NCI-H748 (cell line): ENCODE measurements around the gene FAM163B.
A peak's percentile ranks its signal among the peaks of the same experiment; 100 is the strongest.
"Not testable (repeated sequence)": the region's sequence is repeated elsewhere in the genome, so short reads cannot be mapped to it uniquely, and the experiment has no call there.

Source experiments
- DNase-seq: peaks from one replicate; lab custom pipeline; 2025; ENCODE audit not compliant: unreplicated experiment; lab: John Stamatoyannopoulos, UW

The FAM163B gene

DNA sequence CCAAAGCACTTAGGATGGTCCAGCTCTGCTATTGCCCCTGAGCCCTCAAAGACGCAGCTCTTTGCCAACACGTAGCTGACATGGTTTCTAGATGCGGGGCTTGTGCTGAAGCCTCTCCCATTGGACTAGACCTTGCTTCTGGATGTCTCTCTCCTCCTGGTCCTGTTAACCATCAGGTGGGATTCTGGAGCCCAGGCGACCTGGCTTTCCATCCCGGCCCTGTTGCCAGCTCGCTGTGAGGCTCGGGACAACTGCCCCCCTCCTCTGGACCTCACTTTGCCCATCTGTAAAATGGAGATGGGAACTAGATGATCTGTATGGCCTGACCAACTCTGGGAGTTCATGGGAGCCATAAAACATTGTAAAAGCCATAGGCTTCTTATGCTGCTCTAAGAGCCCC lies 31.0 kb upstream of the FAM163B start:
- no peak for DNase-seq

DNA sequence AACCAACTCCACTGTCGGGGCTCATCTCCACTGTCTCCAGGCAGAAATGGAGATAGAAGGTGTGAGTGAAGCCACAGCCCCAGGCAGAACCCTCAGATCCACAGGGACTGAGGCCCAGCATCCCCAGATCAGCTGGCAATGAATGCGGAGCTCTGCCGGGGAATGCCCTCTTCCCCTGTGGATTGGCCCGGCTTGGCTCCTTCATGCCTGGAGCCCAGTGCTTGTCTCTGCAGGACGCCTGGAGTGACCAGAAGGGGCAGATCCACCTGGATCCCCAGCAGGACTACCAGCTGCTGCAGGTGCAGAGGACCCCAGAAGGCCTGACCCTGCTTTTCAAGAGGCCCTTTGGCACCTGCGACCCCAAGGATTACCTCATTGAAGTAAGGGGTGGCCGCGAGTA lies 30.4 kb upstream of the FAM163B start:
- no peak for DNase-seq

GRCh38 chr9:133638711-133639110 lies 29.5 kb upstream of the FAM163B start:
- DNase-seq, result no peak

DNA sequence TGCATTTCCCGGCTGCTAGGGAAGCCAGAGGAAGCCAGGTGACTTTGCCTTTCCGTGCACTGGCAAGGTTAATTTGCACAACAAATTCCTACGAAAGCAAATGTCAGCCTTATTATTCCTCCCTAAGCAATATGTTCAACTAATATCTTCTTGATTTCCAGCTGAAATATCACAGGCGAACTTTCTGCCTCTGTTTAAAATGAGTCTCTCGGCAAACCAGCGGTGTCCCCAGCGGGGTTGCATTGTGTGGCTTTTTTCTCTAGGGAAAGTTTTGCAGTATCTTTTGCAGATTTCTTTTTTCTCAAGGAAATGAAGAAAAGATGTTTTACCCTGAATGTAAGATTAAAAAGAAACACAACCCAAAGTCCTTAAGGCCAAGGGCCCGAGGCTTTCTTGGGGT lies 28.9 kb upstream of the FAM163B start:
- DNase-seq, result no peak

DNA sequence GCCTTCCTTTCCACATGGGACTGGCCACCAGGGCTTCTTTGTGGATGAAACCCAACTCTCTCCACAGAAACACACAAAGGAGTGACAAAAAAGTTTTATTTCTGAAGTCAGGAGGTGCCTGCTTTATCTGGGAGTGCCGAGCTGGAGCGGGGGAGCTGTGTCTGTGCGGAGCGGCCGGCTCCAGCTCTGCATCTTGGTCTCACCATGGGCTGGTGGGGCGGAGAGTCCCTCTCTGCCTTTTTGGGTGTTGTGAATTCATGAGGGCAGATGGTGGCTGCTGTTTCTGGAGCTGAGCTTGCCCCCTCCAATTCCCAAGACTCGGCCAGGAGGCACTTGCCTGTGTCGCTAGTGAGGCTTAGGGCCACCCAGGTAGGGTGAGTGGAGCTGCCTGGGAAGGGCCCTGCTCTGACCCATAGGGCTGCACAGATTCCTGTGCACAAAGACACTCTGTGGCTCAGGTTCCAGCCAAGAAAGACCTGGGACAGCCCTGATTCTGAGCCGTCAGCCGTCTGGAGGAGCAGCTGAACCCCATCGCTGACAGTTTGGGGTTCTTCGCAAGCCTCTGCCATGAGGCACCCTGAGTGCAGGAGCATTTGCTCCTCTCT lies 28.4 kb upstream of the FAM163B start:
- no peak for DNase-seq

DNA sequence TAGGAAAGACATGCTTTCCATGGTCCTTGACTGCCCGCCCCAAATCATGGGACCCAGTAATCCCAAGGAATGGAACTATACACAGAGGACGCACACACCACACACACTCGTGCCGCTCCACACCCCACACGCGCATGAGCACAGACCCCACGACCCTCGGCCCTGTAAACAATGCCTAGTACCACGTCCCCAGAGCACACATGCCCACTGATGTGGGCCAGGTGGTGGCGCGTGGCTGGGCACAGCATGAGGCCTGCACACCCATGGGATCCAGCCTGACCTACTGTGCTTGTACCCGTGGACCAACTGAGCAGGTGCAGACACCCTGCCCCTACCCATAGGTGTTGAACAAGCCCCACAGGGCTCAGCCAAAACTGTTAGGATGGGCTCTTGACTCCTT lies 27.7 kb upstream of the FAM163B start:
- DNase-seq, result no peak

GRCh38 chr9:133635533-133636531 lies 26.6 kb upstream of the FAM163B start, which contains the start of gene DBH:
DBH (plus strand) TSS chr9:133636363; CDS start chr9:133636372, 9 bp downstream.
- DNase-seq, result no peak

DNA sequence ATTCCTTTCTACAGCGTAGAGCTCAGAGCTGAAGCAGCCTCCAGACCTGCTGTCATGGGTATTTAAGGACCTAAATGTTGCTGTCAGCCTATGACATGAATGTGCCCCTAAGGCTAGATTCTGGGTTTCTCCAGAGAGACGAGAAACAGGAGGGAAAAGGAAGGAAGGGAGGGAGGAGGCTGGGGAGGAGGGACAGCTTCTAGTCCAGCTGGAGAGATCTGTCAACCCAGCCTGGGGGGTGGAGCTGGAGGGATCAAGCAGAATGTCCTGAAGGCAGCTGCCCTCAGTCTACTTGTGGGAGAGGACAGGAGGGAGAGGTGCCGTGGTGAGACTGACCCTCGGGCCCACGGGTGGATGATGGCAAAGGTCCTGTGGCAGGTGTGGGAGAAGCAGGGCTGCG lies 25.9 kb upstream of the FAM163B start:
- DNase-seq, result no peak

DNA sequence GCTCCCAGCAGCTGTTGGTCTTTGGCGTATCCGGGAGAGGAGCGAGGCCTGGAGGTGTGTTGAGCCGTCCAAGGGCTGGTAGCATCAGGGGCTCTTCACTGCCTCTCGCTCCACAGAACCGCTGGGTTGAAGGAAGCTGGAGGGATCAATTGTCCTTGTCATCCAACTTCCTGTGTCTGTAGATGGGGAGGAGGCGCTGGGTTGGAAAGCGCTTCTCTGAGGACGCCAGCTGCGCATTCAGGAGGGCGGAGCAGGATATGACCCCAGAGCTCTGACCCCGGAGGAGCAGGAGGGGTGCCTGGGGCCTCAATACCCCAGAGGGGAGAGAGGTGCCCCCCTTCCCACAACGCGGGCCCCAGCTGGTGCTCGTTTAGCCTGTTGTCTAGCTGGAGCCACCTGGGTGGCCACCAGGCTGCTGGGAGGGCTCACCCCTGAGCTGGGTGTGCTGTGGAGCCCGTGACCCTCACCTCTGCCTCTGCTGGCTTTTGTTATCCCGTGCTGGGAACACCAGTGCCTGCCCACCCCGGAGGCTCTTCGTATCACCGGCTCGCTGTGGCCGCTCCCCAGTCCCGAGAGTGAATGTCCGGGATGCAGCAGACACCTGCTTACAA lies 25.0 kb upstream of the FAM163B start:
- peak; percentile 84 for DNase-seq

- DNase-seq, result no peak
Observed at GRCh38 chr9:133633681-133634080, 24.5 kb upstream of the FAM163B start.

DNA sequence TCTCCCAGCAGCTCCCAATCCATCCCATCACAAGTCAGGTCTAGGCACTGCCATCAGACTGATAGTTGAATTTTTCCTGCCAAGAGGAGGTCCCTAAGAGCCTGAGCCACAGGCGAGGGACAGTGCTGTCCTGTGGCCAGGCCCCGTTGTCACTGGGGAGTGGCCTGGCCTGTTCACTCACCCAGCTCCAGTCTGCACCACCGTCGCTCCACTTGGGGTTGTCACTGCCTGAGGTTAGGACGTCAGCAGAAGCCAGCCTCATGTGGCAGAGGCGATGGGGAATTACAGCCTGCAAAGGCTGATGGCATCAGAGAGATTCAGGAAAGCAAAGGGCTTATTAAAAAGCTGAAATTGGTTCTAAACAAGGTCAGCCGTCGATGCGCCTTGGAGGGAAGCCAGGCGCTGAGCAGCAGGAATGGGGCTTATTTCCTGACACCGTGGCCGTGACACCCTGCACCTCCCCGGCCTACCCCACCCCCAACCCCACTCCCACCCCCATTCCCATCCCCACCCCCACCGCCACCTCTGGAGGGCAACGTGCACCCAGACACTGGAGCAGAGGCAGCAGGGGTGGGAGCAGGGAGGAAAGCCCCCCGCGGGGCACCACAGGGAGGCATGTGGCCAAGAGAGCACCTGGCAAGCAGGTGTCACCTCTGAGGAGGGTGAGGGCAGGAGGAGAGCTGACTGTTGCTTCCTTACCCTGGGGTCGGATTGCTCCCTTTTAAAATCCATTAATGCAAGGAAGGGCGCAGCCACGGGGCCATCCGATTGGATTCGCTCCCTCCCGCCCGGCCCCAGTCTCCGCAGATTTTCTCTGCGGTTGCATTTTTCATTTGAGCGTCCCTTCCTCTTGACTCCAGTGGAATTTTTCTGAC lies 23.9 kb upstream of the FAM163B start:
- DNase-seq, result peak; percentile 52

- no peak for DNase-seq
Observed at GRCh38 chr9:133631111-133631510, 21.9 kb upstream of the FAM163B start.

- DNase-seq, result no peak
Observed at GRCh38 chr9:133629221-133630110, 20.3 kb upstream of the FAM163B start.

- no peak for DNase-seq
Observed at GRCh38 chr9:133628766-133629165, 19.6 kb upstream of the FAM163B start.

GRCh38 chr9:133627341-133627740 lies 18.2 kb upstream of the FAM163B start:
- no peak for DNase-seq

DNA sequence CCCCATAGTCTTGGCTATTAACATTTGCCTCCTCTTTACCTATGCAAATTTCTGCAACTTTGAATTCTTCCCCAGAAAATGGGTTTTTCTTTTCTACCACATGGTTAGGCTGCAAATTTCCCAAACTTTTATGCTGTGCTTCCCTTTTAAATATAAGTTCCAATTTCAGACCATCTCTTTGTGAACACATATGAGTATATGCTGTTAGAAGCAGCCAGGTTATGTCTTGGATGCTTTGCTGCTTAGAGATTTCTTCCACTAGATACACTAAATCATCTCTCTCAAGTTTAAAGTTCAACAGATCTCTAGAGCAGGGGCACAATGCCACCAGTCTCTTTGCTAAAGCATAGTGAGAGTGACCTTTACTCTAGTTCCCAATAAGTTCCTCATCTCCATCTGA lies 16.8 kb upstream of the FAM163B start:
- DNase-seq, result not testable (repeated sequence)

DNA sequence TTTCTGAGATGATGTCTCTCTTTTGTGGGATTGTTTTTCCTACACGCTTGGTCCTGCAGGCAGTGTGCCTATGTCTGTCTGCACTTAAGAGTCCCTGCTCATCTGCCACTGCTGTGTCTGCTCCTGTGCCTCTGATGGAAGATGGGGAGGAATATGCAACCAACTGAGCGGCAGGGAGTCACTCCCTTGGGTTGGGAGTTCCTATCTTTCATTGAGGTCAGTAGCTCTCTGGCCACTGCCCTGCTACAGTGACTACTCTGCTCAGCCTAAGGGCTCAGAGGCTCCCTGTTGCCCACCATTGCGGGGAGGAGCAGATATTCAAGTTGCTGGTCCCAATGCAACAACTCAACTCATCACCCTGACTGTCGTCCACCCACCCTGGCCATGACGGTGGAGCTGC lies 13.4 kb upstream of the FAM163B start:
- no peak for DNase-seq

GRCh38 chr9:133621725-133622267 lies 12.6 kb upstream of the FAM163B start:
- DNase-seq, result peak; percentile 62

- no peak for DNase-seq
Observed at GRCh38 chr9:133619791-133620190, 10.6 kb upstream of the FAM163B start.

- DNase-seq, result no peak
Observed at GRCh38 chr9:133618726-133619125, 9.5 kb upstream of the FAM163B start.
